ENCODE data around the gene JADE2. TPM values are rescaled to one million over a fixed set of nuclear protein-coding genes. Genes with fewer than 3 reads are reported as not detected.
A peak's percentile ranks its signal among the peaks of the same experiment; 100 is the strongest.

JADE2 gene
- 12.7 TPM for total RNA-seq (2013)
- polyA plus RNA-seq (10 to 100 TPM in 1 of 3 donors, 1 to 10 TPM in 2; 2.1 to 10.2 (median 3.1) TPM), polyA minus RNA-seq (15.8 and 31.4 TPM in 2 replicates), total RNA-seq (7.8 to 23.7 (median 17.0) reads per million in 11 experiments)

DNA sequence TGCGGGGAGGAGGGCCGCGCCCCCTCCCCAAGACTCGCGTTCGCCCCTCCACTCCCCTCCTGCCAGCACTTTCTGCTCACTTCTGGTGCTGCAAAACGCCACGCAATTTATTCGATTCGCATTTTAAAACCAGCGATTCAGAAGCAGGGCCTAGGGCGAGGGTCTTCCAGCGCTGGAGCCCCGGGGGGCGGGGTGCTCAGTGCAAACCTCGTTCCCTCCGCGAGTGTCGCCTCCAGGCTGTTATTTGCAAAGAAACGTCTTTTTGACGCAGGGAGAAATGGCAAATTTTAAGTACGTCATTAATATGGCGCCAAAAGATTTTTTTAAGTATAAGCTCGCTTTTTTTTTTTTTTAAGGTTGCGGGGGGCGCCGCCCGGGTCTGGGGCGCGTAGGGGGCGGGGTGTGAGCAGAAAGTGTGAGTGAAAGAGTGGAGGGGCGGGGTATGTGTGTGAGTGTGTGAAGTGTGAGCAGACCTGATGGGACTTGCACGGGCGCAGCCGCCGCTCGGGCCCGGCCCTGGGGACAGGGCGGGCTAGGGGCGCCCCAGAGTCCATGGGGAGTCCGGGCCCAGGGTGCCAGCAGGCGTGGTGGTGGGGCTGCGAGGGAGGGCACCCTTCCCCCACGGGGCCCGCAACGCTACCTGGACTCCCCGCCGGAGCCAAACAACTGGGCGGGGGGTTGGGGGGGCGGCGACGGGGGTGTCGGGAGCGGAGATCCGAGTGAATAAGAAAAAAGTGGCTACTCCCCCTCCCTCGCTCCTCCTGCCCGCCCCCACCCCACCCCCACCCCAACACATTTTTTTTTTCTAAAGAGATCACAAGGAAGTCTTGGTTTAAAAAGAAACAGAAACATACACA is at the start of gene JADE2:
TSS of gene JADE2 (plus strand) at position 845 of the 857 bp plus-strand sequence. CDS start 10,188 bp downstream, outside the sequence.
- Histone ChIP-seq H3K79me2 (ENCODE audit: insufficient read depth, low read length) (peaks cover 40% of the 10 kb centered on the region), H3K4me1 (ENCODE audit: control insufficient read depth in 1 of 2, insufficient read depth in 2 of 2, low read length in 2 of 2) (peaks cover 14 to 25% of the 10 kb centered on the region in 2 donors), H3K9me3 (replicated peaks in 1 of 2; ENCODE audit: control insufficient read depth in 1 of 2, insufficient read depth in 1 of 2, low read length in 2 of 2) (no peaks in the 10 kb centered on the region), H3K9ac (ENCODE audit: insufficient read depth, low read length, poor library complexity, severe bottlenecking) (peak within 1 kb of the TSS; percentile 89), H3K36me3 (replicated peaks in 1 of 2; ENCODE audit: control insufficient read depth in 1 of 2, insufficient read depth in 2 of 2, low read length in 2 of 2) (no peaks in the 10 kb centered on the region), H4K20me1 (ENCODE audit: insufficient read depth, low read length) (peaks cover 25% of the 10 kb centered on the region), H3K27ac (ENCODE audit: low read depth in 1 of 2, low read length in 2 of 2) (peak within 1 kb of the TSS; percentile 87 to 95), H3K4me3 (replicated peaks in 1 of 3; ENCODE audit: low read depth in 2 of 3, low read length in 3 of 3) (peak within 1 kb of the TSS; percentile 72 to 98 (median 93)), H2AFZ (ENCODE audit: insufficient read depth, low read depth, low read length, poor library complexity, severe bottlenecking) (peak within 1 kb of the TSS; percentile 84), H3K27me3 (ENCODE audit: control insufficient read depth in 2 of 2, insufficient read depth in 2 of 2, low read length in 2 of 2) (no peaks in the 10 kb centered on the region), H3K4me2 (replicated peaks; ENCODE audit: extremely low read depth, low read length, poor library complexity, severe bottlenecking) (peak within 1 kb of the TSS; percentile 100)
- H3K9me3 Mint-ChIP-seq, result no peaks in the 10 kb centered on the region
- H3K4me1 Mint-ChIP-seq, result peaks cover 18% of the 10 kb centered on the region
- WGBS (ENCODE audit: insufficient coverage), result under 1% methylated on average over 36 of the region's 57 CpGs
- TF ChIP-seq, protein P1, sequence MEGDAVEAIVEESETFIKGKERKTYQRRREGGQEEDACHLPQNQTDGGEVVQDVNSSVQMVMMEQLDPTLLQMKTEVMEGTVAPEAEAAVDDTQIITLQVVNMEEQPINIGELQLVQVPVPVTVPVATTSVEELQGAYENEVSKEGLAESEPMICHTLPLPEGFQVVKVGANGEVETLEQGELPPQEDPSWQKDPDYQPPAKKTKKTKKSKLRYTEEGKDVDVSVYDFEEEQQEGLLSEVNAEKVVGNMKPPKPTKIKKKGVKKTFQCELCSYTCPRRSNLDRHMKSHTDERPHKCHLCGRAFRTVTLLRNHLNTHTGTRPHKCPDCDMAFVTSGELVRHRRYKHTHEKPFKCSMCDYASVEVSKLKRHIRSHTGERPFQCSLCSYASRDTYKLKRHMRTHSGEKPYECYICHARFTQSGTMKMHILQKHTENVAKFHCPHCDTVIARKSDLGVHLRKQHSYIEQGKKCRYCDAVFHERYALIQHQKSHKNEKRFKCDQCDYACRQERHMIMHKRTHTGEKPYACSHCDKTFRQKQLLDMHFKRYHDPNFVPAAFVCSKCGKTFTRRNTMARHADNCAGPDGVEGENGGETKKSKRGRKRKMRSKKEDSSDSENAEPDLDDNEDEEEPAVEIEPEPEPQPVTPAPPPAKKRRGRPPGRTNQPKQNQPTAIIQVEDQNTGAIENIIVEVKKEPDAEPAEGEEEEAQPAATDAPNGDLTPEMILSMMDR (IDR thresholded peaks at IDR 0.05), result no peak
- peak within 1 kb of the TSS; percentile 89 to 96 (median 94) for H3K27ac Mint-ChIP-seq
- peaks cover 1 to 9% (median 7%) of the 10 kb centered on the region in 3 donors for H3K27me3 Mint-ChIP-seq (ENCODE audit: low read depth in 3 of 3)
- H3K4me3 Mint-ChIP-seq, result peak within 1 kb of the TSS; percentile 97 to 99
- no peaks in the 10 kb centered on the region for H3K36me3 Mint-ChIP-seq
- intact Hi-C loops (cut with micrococcal nuclease), result loop anchor here (5.0 to 10.0 kb wide), 6 partner anchors 52 to 300 kb away; partner anchors contain the start of genes UBE2B (in 2 of the 2), CDKN2AIPNL (in 1 of the 2) and PPP2CA (in 1 of the 2)
- peak; percentile 47 to 60 (median 49) for DNase-seq

DNA sequence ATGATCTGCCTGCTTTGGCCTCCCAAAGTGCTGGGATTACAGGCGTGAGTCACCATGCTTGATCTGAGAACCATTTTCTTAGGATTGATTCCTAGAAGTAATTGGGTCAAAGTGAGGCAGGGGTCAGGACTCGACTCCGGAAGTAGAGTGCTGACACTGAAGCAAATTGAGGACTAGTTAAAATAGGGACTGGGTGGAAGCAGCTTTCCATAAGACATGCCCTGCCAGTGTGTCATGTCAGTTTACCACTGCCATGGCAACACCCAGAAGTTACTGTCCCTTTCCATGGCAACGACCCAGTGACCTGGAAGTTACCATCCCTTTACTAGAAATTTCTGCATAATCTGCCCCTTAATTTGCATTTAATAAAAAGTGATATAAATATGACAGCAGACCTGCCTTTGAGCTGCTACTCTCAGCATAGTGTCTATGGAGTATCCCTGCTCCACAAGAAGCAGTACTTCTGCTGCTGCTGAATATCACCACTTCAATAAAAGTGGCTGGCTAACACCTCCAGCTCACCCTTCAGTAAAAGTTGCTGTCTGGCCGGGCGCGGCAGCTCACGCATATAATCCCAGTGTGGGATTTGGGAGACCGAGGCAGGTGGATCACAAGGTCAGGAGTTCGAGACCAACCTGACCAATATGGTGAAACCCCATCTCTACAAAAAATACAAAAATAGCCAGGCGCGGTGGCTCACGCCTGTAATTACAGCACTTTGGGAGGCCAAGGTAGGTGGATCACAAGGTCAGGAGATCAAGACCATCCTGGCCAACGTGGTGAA is 47.8 kb upstream of the JADE2 start:
- Histone ChIP-seq H3K79me2 (ENCODE audit: insufficient read depth, low read length) (no peaks in the 10 kb centered on the region), H2AFZ (ENCODE audit: insufficient read depth, low read depth, low read length, poor library complexity, severe bottlenecking) (no peak overlapping the region), H3K36me3 (replicated peaks in 1 of 2; ENCODE audit: control insufficient read depth in 1 of 2, insufficient read depth in 2 of 2, low read length in 2 of 2) (no peaks in the 10 kb centered on the region), H3K4me1 (ENCODE audit: control insufficient read depth in 1 of 2, insufficient read depth in 2 of 2, low read length in 2 of 2) (no peaks in the 10 kb centered on the region), H4K20me1 (ENCODE audit: insufficient read depth, low read length) (no peaks in the 10 kb centered on the region), H3K9me3 (replicated peaks in 1 of 2; ENCODE audit: control insufficient read depth in 1 of 2, insufficient read depth in 1 of 2, low read length in 2 of 2) (no peaks in the 10 kb centered on the region), H3K4me2 (replicated peaks; ENCODE audit: extremely low read depth, low read length, poor library complexity, severe bottlenecking) (no peak overlapping the region), H3K9ac (ENCODE audit: insufficient read depth, low read length, poor library complexity, severe bottlenecking) (no peak overlapping the region), H3K27ac (ENCODE audit: low read depth in 1 of 2, low read length in 2 of 2) (no peak overlapping the region), H3K4me3 (replicated peaks in 1 of 3; ENCODE audit: low read depth in 2 of 3, low read length in 3 of 3) (no peak overlapping the region), H3K27me3 (ENCODE audit: control insufficient read depth in 2 of 2, insufficient read depth in 2 of 2, low read length in 2 of 2) (no peaks in the 10 kb centered on the region)
- TF ChIP-seq, protein P1 (IDR thresholded peaks at IDR 0.05), result no peak
- intact Hi-C loops (cut with micrococcal nuclease), result no loop called here
- DNase-seq, result no peak
- no peaks in the 10 kb centered on the region for H3K4me1 Mint-ChIP-seq
- WGBS (ENCODE audit: insufficient coverage), result 100% methylated on average over 2 of the region's 14 CpGs
- H3K27me3 Mint-ChIP-seq (ENCODE audit: low read depth in 3 of 3), result peaks cover 0 to 3% (median 0%) of the 10 kb centered on the region in 3 donors
- peaks cover 0 to 4% (median 1%) of the 10 kb centered on the region in 7 donors for H3K9me3 Mint-ChIP-seq
- H3K27ac Mint-ChIP-seq, result peak overlapping the region in 1 of 7 donors; percentile 30
- H3K4me3 Mint-ChIP-seq, result no peak overlapping the region
- no peaks in the 10 kb centered on the region for H3K36me3 Mint-ChIP-seq
